ENCODE results near the gene ARNT2. TPM values are rescaled to one million over a fixed set of nuclear protein-coding genes. Genes with fewer than 3 reads are reported as not detected.
"Not testable (repeated sequence)": the region's sequence is repeated elsewhere in the genome, so short reads cannot be mapped to it uniquely, and the experiment has no call there.

Gene ARNT2
- total and polyA plus RNA-seq, 5 donors: 3.6 to 15.9 (median 7.2) TPM

DNA sequence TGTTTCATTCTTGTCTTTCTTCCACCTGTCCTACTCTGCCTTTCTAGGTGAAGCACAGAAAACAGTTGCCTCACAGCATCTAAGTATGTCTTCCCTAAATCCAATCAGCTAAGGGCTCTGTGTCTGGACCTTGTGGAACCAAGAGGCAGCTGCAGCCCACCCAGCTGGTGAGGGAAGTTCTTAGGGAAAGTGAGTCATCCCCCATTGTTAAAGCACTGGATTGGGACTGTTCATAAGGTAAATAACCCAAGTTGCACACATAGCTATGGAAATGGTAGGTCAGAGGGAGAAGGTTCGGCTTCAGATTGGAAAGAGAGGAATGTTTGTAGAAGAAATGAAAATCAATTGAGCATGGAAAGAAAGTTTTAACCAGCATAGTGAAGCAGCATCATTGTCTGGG lies 18.0 kb upstream of the ARNT2 start:
- H3K9me3 ChIP-seq (ENCODE audit: control insufficient read depth, low read length): no peaks in the 10 kb centered on the region
- intact Hi-C loops (cut with DNase I): loop anchor here in 1 of 4 donors (10.0 kb wide), 1 partner anchor 1121 kb away; no protein-coding TSS in a partner anchor
- peaks cover 3% of the 10 kb centered on the region for H3K27me3 ChIP-seq (ENCODE audit: control insufficient read depth, insufficient read depth)
- WGBS: 87% methylated on average over 1 of the region's 1 CpG
- no peak for DNase-seq
- H3K27ac ChIP-seq (ENCODE audit: low read length): no peak overlapping the region
- no peaks in the 10 kb centered on the region for H3K4me1 ChIP-seq (ENCODE audit: control insufficient read depth, insufficient read depth, low read length)
- no peak for ATAC-seq
- no peak overlapping the region for H3K4me3 ChIP-seq (ENCODE audit: low read length)

DNA sequence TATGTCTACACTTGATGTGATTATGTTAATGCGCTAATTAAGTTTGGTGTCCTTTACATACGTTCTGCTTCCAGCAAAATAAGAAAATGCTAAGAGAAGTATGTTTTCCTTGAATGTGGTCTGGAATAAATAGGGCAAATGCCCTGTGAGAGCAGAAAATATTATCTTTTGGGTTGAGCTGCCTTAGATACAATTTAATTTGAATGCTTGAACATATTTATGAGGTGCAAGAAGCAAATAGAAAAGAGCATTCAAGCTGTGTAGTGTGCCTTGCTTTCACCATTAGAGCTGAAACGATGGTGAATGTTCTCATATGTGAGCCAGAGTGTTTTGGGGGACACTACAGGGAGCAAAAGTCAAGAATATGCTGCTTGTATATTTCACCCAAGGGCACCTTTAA lies 15.9 kb upstream of the ARNT2 start:
- Histone ChIP-seq H3K4me1 (ENCODE audit: control insufficient read depth, insufficient read depth, low read length) (no peaks in the 10 kb centered on the region), H3K4me3 (ENCODE audit: low read length) (no peak overlapping the region), H3K27ac (ENCODE audit: low read length) (no peak overlapping the region), H3K9me3 (ENCODE audit: control insufficient read depth, low read length) (no peaks in the 10 kb centered on the region), H3K27me3 (ENCODE audit: control insufficient read depth, insufficient read depth) (peaks cover 3% of the 10 kb centered on the region)
- 84% methylated on average over 3 of the region's 3 CpGs for WGBS
- no peak for DNase-seq
- intact Hi-C loops (cut with DNase I): loop anchor here in 1 of 4 donors (10.0 kb wide), 1 partner anchor 1124 kb away; no protein-coding TSS in a partner anchor
- ATAC-seq: no peak

DNA sequence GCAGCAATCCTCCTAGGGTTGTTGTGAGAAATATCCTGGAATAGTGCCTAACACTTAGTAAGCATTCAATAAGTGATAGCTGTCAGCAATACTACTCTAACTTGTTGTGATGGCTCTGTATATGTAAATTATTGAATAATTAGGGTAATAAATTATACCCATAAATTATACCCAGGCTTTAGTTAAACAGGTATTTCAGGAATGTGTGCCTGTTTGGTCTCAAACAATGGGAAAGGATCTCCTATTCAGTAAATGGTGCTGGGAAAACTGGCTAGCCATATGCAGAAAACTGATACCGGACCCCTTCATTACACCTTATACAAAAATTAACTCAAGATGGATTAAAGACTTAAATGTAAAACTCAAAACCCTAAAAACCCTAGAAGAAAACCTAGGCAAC lies 14.8 kb upstream of the ARNT2 start:
- WGBS: 89% methylated on average over 1 of the region's 1 CpG
- H3K27me3 ChIP-seq (ENCODE audit: control insufficient read depth, insufficient read depth): peaks cover 3% of the 10 kb centered on the region
- no peak overlapping the region for H3K4me3 ChIP-seq (ENCODE audit: low read length)
- no peaks in the 10 kb centered on the region for H3K9me3 ChIP-seq (ENCODE audit: control insufficient read depth, low read length)
- ATAC-seq (no peak), DNase-seq (no peak)
- H3K4me1 ChIP-seq (ENCODE audit: control insufficient read depth, insufficient read depth, low read length): no peaks in the 10 kb centered on the region
- intact Hi-C loops (cut with DNase I): loop anchor here in 1 of 4 donors (10.0 kb wide), 1 partner anchor 1125 kb away; no protein-coding TSS in a partner anchor
- H3K27ac ChIP-seq (ENCODE audit: low read length): no peak overlapping the region

DNA sequence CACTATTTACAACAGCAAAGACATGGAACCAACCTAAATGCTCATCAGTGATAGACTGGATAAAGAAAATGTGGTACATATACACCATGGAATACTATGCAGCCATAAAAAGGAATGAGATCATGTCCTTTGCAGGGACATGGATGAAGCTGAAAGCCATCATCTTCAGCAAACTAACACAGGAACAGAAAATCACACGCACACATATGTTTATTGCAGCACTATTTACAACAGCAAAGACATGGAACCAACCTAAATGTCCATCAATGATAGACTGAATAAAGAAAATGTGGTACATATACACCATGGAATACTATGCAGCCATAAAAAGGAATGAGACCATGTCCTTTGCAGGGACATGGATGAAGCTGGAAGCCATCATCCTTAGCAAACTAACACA lies 13.2 kb upstream of the ARNT2 start:
- H3K4me3 ChIP-seq (ENCODE audit: low read length); H3K27me3 ChIP-seq (ENCODE audit: control insufficient read depth, insufficient read depth); ATAC-seq; DNase-seq; H3K4me1 ChIP-seq (ENCODE audit: control insufficient read depth, insufficient read depth, low read length); H3K27ac ChIP-seq (ENCODE audit: low read length); H3K9me3 ChIP-seq (ENCODE audit: control insufficient read depth, low read length); intact Hi-C loops (cut with DNase I): not testable (repeated sequence)
- 95% methylated on average over 1 of the region's 1 CpG for WGBS

DNA sequence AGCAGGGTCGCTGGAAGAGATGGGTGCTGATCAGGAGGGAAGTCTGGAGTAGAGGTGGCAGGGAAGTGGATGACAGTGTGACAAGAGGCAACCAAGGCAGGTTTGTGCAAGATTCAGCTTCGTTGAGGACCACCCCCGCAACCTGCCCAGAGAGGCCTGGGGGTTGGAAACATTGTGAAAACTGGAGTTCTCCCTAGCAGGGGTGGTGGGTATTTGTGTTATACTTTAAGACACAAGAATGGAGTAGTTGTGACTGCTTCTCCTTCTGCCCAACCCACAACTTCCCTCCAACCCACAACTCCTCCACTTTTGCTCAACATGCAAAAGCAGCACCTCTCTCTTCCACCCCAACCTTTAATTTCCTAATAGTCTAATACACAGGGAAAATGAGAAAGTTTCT lies 8.6 kb upstream of the ARNT2 start:
- 80% methylated on average over 3 of the region's 3 CpGs for WGBS
- H3K4me3 ChIP-seq (ENCODE audit: low read length): no peak overlapping the region
- H3K27me3 ChIP-seq (ENCODE audit: control insufficient read depth, insufficient read depth): peaks cover 2% of the 10 kb centered on the region
- no peaks in the 10 kb centered on the region for H3K9me3 ChIP-seq (ENCODE audit: control insufficient read depth, low read length)
- H3K27ac ChIP-seq (ENCODE audit: low read length): no peak overlapping the region
- intact Hi-C loops (cut with DNase I): no loop called here
- ATAC-seq: no peak
- no peak for DNase-seq
- no peaks in the 10 kb centered on the region for H3K4me1 ChIP-seq (ENCODE audit: control insufficient read depth, insufficient read depth, low read length)

DNA sequence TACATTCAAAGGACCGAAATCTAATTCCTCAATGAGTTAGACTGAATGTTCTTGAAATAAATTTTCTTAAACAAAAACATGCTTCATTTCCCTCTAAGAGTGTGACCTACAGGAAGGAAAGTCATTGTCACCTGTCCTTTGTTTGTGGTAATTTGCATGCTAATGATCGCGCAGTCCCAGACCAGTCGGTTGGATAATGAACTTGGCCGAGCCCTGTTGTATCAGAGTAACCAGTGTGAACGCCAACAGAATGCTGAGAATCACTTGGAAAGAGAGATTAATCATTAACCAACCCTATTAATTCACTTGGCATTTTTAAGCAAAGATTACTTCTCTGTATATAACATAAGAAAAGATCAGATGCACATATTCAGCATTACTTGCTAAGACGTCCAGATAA lies 8.1 kb upstream of the ARNT2 start:
- Histone ChIP-seq H3K4me3 (ENCODE audit: low read length) (no peak overlapping the region), H3K27ac (ENCODE audit: low read length) (no peak overlapping the region), H3K9me3 (ENCODE audit: control insufficient read depth, low read length) (no peaks in the 10 kb centered on the region), H3K27me3 (ENCODE audit: control insufficient read depth, insufficient read depth) (peaks cover 2% of the 10 kb centered on the region), H3K4me1 (ENCODE audit: control insufficient read depth, insufficient read depth, low read length) (no peaks in the 10 kb centered on the region)
- no peak for ATAC-seq
- no peak for DNase-seq
- WGBS: 82% methylated on average over 7 of the region's 7 CpGs
- intact Hi-C loops (cut with DNase I): no loop called here

DNA sequence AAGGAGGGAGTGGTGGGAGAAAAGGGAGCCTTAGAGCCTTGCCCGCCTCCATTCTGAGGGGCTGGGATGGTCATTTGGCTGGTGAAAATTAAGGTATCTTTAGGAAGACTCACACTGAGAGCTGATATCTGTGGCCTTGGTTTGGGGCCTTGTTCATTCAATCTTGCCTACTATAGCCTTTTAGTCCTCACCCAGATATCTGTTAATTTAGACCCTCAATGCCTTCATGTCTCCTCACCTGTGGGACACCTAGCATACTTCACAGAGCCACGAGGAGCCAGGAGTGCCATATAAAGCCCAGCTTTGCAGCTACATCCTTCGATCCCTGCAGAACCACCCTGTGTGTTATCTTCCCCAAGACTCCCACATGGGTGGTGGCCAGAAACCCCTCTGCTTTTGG lies 4.7 kb upstream of the ARNT2 start:
- ATAC-seq (no peak), DNase-seq (no peak)
- WGBS: 91% methylated on average over 3 of the region's 3 CpGs
- no peaks in the 10 kb centered on the region for H3K4me1 ChIP-seq (ENCODE audit: control insufficient read depth, insufficient read depth, low read length)
- H3K4me3 ChIP-seq (ENCODE audit: low read length): no peak overlapping the region
- intact Hi-C loops (cut with DNase I): no loop called here
- H3K27me3 ChIP-seq (ENCODE audit: control insufficient read depth, insufficient read depth): peaks cover 2% of the 10 kb centered on the region
- no peaks in the 10 kb centered on the region for H3K9me3 ChIP-seq (ENCODE audit: control insufficient read depth, low read length)
- no peak overlapping the region for H3K27ac ChIP-seq (ENCODE audit: low read length)

DNA sequence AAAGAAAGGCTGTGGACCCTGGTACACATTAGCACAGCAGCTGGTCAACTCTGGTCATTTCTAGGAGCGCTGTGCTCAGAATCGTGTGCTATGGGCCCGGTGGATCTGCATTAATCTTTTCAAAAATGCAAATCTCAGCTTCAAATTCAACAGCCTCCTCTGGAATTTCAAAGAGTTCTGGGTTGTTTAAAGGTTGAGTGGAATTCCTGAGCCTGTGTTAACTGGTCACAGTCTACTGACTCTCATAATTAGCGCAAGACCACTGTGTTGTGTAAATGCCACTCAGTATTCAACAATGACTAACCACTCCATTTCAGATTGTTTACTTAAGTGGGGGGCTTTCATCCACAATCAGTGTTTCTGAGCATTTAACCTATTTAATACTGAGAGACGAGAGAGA lies 2.7 kb upstream of the ARNT2 start:
- DNase-seq (no peak), ATAC-seq (no peak)
- H3K9me3 ChIP-seq (ENCODE audit: control insufficient read depth, low read length): no peaks in the 10 kb centered on the region
- H3K4me1 ChIP-seq (ENCODE audit: control insufficient read depth, insufficient read depth, low read length): no peaks in the 10 kb centered on the region
- intact Hi-C loops (cut with DNase I): no loop called here
- WGBS: 87% methylated on average over 5 of the region's 5 CpGs
- H3K27ac ChIP-seq (ENCODE audit: low read length): no peak overlapping the region
- no peak overlapping the region for H3K4me3 ChIP-seq (ENCODE audit: low read length)
- H3K27me3 ChIP-seq (ENCODE audit: control insufficient read depth, insufficient read depth): peaks cover 2% of the 10 kb centered on the region

DNA sequence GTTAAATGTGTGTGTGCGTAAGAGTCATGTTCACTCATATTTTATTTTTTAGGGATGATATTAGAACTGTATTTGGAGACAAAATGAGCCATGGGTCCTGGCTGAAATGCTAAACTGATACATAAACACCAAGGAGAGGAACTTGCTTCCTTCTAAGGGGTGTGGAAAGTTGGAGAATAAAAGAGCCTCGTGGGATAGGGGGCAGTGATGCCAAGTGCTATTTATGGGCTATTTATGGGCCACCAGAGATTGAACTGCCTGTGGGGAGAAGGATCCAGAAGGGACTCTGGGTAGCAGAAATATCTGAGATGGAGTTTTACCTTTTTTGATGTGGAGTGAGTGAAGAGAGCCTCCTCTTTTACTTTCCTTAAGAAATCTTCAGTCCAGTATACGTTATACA lies 1.8 kb upstream of the ARNT2 start:
- H3K4me1 ChIP-seq (ENCODE audit: control insufficient read depth, insufficient read depth, low read length): no peaks in the 10 kb centered on the region
- DNase-seq (no peak), ATAC-seq (no peak)
- WGBS: 68% methylated on average over 3 of the region's 3 CpGs
- intact Hi-C loops (cut with DNase I): no loop called here
- H3K9me3 ChIP-seq (ENCODE audit: control insufficient read depth, low read length): no peaks in the 10 kb centered on the region
- H3K27me3 ChIP-seq (ENCODE audit: control insufficient read depth, insufficient read depth): no peaks in the 10 kb centered on the region
- no peak overlapping the region for H3K27ac ChIP-seq (ENCODE audit: low read length)
- H3K4me3 ChIP-seq (ENCODE audit: low read length): no peak overlapping the region

DNA sequence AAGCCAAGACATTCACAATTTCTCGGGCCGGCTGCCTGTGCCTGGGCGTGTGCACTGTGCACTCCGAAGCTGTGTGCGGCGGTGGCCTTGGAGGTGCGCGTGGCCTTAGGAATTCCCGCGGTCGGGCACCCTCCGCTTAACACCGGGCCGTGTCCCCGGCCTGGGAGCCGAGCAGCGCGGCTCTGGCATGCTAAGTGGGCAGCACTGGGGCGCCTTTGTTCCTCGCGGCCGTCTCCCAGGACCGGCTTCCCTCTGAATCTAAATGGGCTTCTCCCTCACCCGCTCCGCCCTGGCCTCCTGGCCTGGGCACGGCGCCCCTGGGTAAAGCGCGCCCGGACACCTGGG lies 498 bp upstream of the ARNT2 start:
- DNase-seq (peak in 2 of 3 donors; percentile 24 to 72), ATAC-seq (peak; percentile 46 to 56)
- 4% methylated on average over 30 of the region's 30 CpGs for WGBS
- Histone ChIP-seq H3K4me3 (ENCODE audit: low read length) (peak overlapping the region; percentile 71), H3K9me3 (ENCODE audit: control insufficient read depth, low read length) (no peaks in the 10 kb centered on the region), H3K27me3 (ENCODE audit: control insufficient read depth, insufficient read depth) (no peaks in the 10 kb centered on the region), H3K27ac (ENCODE audit: low read length) (no peak overlapping the region), H3K4me1 (ENCODE audit: control insufficient read depth, insufficient read depth, low read length) (no peaks in the 10 kb centered on the region)
- intact Hi-C loops (cut with DNase I): no loop called here

DNA sequence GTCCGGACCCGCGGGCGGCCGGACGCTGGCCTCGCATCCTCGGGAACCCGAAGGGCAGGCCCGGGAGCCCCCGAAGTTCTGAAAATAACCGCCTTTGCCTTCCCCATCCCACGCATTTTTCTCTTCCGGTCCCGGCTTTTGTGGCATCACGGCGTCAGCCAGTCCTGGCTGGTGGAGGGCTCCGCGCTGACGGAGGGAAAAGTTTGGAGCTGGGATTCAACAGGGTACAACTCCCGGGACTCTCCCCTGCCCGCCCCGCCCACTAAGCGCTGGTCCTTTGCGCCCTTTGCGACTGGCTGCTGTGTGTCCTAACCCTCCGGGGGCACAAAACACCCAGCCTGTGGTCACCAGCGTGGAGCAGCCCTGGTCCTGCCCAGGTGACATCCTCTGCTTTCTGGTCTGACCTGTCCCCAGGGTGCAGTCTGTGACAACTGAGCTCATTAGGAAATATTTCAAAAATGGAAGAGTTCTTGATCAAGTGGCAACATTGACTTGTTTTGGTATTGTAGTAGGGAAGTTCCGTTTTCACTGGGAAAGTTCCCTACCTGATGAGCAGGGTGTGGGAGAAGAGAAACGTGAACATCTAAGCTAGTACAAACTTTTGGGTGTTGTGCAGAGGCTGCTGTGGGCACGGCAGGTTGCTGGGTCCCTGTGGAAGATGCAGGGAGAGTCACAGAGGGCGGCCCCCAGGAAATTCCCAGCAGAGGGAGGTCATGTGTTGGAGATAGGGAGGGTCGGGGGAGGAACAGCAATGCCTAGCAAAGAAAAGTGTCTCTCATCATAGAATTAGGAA lies 775 bp downstream of the ARNT2 start:
- WGBS: 4% methylated on average over 33 of the region's 33 CpGs
- H3K27me3 ChIP-seq (ENCODE audit: control insufficient read depth, insufficient read depth): no peaks in the 10 kb centered on the region

DNA sequence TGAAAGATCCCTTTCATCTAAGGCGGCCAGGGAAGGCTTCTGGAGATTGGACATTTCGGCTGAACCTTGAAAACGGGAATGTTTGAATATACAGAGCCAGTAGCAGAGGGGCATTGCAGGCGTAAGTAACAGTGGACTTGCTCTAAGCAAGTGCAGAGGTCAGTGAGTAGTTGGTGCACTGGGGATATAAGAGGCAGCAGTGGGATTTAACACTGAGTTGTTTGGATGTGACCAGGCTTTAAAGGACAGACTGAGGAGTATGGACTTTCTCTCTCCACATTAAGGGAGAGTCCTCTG lies 1.3 kb downstream of the ARNT2 start:
- intact Hi-C loops (cut with DNase I): no loop called here
- H3K9me3 ChIP-seq (ENCODE audit: control insufficient read depth, low read length): no peaks in the 10 kb centered on the region
- ATAC-seq (no peak), DNase-seq (no peak)
- H3K4me3 ChIP-seq (ENCODE audit: low read length): no peak overlapping the region
- no peaks in the 10 kb centered on the region for H3K4me1 ChIP-seq (ENCODE audit: control insufficient read depth, insufficient read depth, low read length)
- no peak overlapping the region for H3K27ac ChIP-seq (ENCODE audit: low read length)
- WGBS: 64% methylated on average over 4 of the region's 4 CpGs
- no peaks in the 10 kb centered on the region for H3K27me3 ChIP-seq (ENCODE audit: control insufficient read depth, insufficient read depth)

More for the DNA sequence above, 775 bp downstream of the ARNT2 start:
- intact Hi-C loops (cut with DNase I): no loop called here
- H3K4me1 ChIP-seq (ENCODE audit: control insufficient read depth, insufficient read depth, low read length): no peaks in the 10 kb centered on the region
- DNase-seq (peak; percentile 44 to 72 (median 56)), ATAC-seq (peak; percentile 15 to 40)
- H3K27ac ChIP-seq (ENCODE audit: low read length): no peak overlapping the region
- H3K4me3 ChIP-seq (ENCODE audit: low read length): peak overlapping the region; percentile 71
- no peaks in the 10 kb centered on the region for H3K9me3 ChIP-seq (ENCODE audit: control insufficient read depth, low read length)

All from right cardiac atrium (tissue), 5 donors.